ENCODE results near the gene C10orf71. TPM values are rescaled to one million over a fixed set of nuclear protein-coding genes. Genes with fewer than 3 reads are reported as not detected.

The C10orf71 gene
- total RNA-seq, 2 donors from 2014 or later = 0.15 TPM; not detected in 1

DNA sequence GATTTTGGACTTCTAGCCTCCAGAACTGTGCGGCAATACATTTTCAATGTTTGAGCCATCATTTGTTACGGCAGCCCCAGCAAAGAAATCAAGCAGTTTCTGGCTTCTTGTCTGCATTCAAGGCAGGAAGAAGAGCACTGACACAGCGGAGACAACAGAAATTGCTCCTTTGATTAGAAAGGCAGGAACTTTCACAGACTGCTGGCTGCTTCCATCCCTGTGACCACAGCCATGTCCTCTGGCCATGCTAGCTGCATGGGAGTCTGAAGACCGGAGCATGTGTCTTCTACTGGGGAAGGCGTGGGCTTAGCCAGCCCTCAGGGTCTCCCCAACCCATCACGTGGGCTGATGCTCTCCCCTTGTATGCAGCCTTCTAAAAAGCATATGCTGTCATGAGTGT, 19.1 kb downstream of the C10orf71 start:
- TF ChIP-seq, protein P1, sequence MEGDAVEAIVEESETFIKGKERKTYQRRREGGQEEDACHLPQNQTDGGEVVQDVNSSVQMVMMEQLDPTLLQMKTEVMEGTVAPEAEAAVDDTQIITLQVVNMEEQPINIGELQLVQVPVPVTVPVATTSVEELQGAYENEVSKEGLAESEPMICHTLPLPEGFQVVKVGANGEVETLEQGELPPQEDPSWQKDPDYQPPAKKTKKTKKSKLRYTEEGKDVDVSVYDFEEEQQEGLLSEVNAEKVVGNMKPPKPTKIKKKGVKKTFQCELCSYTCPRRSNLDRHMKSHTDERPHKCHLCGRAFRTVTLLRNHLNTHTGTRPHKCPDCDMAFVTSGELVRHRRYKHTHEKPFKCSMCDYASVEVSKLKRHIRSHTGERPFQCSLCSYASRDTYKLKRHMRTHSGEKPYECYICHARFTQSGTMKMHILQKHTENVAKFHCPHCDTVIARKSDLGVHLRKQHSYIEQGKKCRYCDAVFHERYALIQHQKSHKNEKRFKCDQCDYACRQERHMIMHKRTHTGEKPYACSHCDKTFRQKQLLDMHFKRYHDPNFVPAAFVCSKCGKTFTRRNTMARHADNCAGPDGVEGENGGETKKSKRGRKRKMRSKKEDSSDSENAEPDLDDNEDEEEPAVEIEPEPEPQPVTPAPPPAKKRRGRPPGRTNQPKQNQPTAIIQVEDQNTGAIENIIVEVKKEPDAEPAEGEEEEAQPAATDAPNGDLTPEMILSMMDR (conservative IDR thresholded peaks at IDR 0.05) = no peak
- Histone ChIP-seq H3K4me3 (ENCODE audit: low read length) (no peak overlapping the region), H3K4me1 (ENCODE audit: control insufficient read depth, insufficient read depth, low read length) (no peaks in the 10 kb centered on the region), H3K9me3 (ENCODE audit: control insufficient read depth, low read length) (no peaks in the 10 kb centered on the region), H3K9ac (ENCODE audit: extremely low read depth, low read length, poor library complexity, severe bottlenecking) (no peak overlapping the region), H3K27ac (ENCODE audit: low read depth, low read length) (no peak overlapping the region), H3K27me3 (ENCODE audit: control insufficient read depth, insufficient read depth, low read length, poor library complexity, severe bottlenecking) (no peaks in the 10 kb centered on the region), H3K36me3 (ENCODE audit: control insufficient read depth, insufficient read depth, low read length) (no peaks in the 10 kb centered on the region)
- Mint-ChIP-seq H3K27ac (no peak overlapping the region), H3K36me3 (ENCODE audit: low read depth) (no peaks in the 10 kb centered on the region), H3K9me3 (no peaks in the 10 kb centered on the region), H3K4me3 (no peak overlapping the region), H3K4me1 (no peaks in the 10 kb centered on the region), H3K27me3 (ENCODE audit: insufficient read depth) (peaks cover 2% of the 10 kb centered on the region)
- WGBS, 2 experiments (ENCODE audit: insufficient coverage in 1 of 2, insufficient read length in 1 of 2) = 91 to 92% methylated on average over 5 to 6 of the region's 6 CpGs
- no peak for DNase-seq

DNA sequence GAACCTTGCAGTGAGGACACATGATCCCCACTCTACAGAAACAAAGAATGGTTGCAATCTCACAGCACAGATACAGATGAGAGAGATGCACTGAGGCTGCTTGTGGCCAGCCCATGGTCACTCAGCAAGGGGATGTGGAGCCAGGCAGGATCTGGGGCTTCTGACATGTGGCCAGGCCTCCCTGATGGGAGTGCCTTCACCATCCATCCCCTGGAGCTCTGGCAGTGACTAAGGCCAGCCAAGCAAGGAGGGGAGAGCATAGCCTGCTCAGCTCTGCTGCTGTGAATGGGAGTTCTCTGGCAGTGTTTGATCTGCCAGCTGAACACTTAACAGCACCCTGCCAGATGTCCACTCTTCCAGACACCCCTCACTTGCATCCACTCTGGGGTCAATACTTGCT, 19.8 kb downstream of the C10orf71 start:
- H3K27ac Mint-ChIP-seq = no peak overlapping the region
- H3K4me3 Mint-ChIP-seq = no peak overlapping the region
- peaks cover 3% of the 10 kb centered on the region for H3K27me3 Mint-ChIP-seq (ENCODE audit: insufficient read depth)
- TF ChIP-seq, protein P1 (conservative IDR thresholded peaks at IDR 0.05) = no peak
- H3K9ac ChIP-seq (ENCODE audit: extremely low read depth, low read length, poor library complexity, severe bottlenecking) = no peak overlapping the region
- no peaks in the 10 kb centered on the region for H3K36me3 Mint-ChIP-seq (ENCODE audit: low read depth)
- no peaks in the 10 kb centered on the region for H3K4me1 ChIP-seq (ENCODE audit: control insufficient read depth, insufficient read depth, low read length)
- no peak overlapping the region for H3K27ac ChIP-seq (ENCODE audit: low read depth, low read length)
- no peaks in the 10 kb centered on the region for H3K4me1 Mint-ChIP-seq
- no peaks in the 10 kb centered on the region for H3K36me3 ChIP-seq (ENCODE audit: control insufficient read depth, insufficient read depth, low read length)
- no peak for DNase-seq
- H3K9me3 Mint-ChIP-seq = no peaks in the 10 kb centered on the region
- H3K27me3 ChIP-seq (ENCODE audit: control insufficient read depth, insufficient read depth, low read length, poor library complexity, severe bottlenecking) = no peaks in the 10 kb centered on the region
- no peak overlapping the region for H3K4me3 ChIP-seq (ENCODE audit: low read length)
- H3K9me3 ChIP-seq (ENCODE audit: control insufficient read depth, low read length) = no peaks in the 10 kb centered on the region

DNA sequence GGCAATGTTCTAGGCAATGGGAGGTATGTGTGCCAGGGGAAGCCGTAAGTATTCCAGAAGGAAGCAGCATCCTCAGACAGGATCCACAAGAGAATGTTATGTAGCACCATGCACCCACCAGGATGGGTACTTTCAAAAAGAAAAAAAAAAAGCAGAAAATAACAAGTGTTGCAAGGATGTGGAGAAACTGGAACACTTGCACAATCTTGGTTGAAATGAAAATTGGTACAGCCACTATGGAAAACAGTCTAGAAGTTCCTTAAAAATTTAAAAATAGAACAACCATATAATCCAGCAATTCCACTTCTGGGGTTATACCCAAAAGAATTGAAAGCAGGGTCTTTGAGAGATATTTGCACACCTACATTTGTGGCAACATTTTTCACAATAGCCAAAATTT, 20.2 kb downstream of the C10orf71 start:
- Mint-ChIP-seq H3K36me3 (ENCODE audit: low read depth) (no peaks in the 10 kb centered on the region), H3K4me1 (no peaks in the 10 kb centered on the region), H3K27me3 (ENCODE audit: insufficient read depth) (peaks cover 3% of the 10 kb centered on the region), H3K27ac (no peak overlapping the region), H3K4me3 (no peak overlapping the region), H3K9me3 (no peaks in the 10 kb centered on the region)
- Histone ChIP-seq H3K4me3 (ENCODE audit: low read length) (no peak overlapping the region), H3K27me3 (ENCODE audit: control insufficient read depth, insufficient read depth, low read length, poor library complexity, severe bottlenecking) (no peaks in the 10 kb centered on the region), H3K9me3 (ENCODE audit: control insufficient read depth, low read length) (no peaks in the 10 kb centered on the region), H3K36me3 (ENCODE audit: control insufficient read depth, insufficient read depth, low read length) (no peaks in the 10 kb centered on the region), H3K27ac (ENCODE audit: low read depth, low read length) (no peak overlapping the region), H3K9ac (ENCODE audit: extremely low read depth, low read length, poor library complexity, severe bottlenecking) (no peak overlapping the region), H3K4me1 (ENCODE audit: control insufficient read depth, insufficient read depth, low read length) (no peaks in the 10 kb centered on the region)
- DNase-seq = no peak
- TF ChIP-seq, protein P1 (conservative IDR thresholded peaks at IDR 0.05) = no peak
- 100% methylated on average over 1 of the region's 1 CpG for WGBS, 2 experiments (ENCODE audit: insufficient coverage in 1 of 2, insufficient read length in 1 of 2)

Data from endodermal cell (in vitro differentiated cells).